HEK293 (cell line): ENCODE results near the gene DSG3.

Experiments
- BCL11A ChIP-seq: fragments of 450-650 bp; formaldehyde crosslinking; IDR thresholded peaks from 2 replicates; pipeline ENCODE4 v1.5.1; 2016; ENCODE audit warnings: low read depth, missing biosample characterization, missing genetic modification characterization
- GFI1B ChIP-seq: fragments of 450-650 bp; formaldehyde crosslinking; IDR thresholded peaks from 2 replicates; pipeline ENCODE4 v1.5.1; 2016; ENCODE audit warnings: missing biosample characterization, missing genetic modification characterization
- GLI2 ChIP-seq: fragments of 450-650 bp; formaldehyde crosslinking; IDR thresholded peaks from 2 replicates; pipeline ENCODE4; 2017; ENCODE audit warnings: missing biosample characterization, missing genetic modification characterization, low read depth, borderline replicate concordance
- GLIS1 ChIP-seq: fragments of 450-650 bp; formaldehyde crosslinking; IDR thresholded peaks from 2 replicates; pipeline ENCODE4 v1.5.1; 2016; ENCODE audit warnings: missing biosample characterization, missing genetic modification characterization
- IKZF3 ChIP-seq: fragments of 450-650 bp; IDR thresholded peaks from 2 replicates; pipeline ENCODE4 v1.5.0; 2018; ENCODE audit warnings: missing biosample characterization, mild to moderate bottlenecking, missing genetic modification characterization, moderate library complexity
- KLF16 ChIP-seq: fragments of 450-650 bp; formaldehyde crosslinking; IDR thresholded peaks from 2 replicates; pipeline ENCODE4 v1.5.1; 2017; ENCODE audit warnings: missing biosample characterization, missing genetic modification characterization
- REPIN1 ChIP-seq: fragments of 450-650 bp; formaldehyde crosslinking; IDR thresholded peaks from 2 replicates; pipeline ENCODE4 v1.5.1; 2017; ENCODE audit warnings: missing biosample characterization, missing genetic modification characterization, low read depth
- SALL2 ChIP-seq: fragments of 450-650 bp; formaldehyde crosslinking; IDR thresholded peaks from 2 replicates; pipeline ENCODE4 v1.5.0; 2017; ENCODE audit warnings: missing biosample characterization, mild to moderate bottlenecking, missing genetic modification characterization, borderline replicate concordance
- SCRT1 ChIP-seq: fragments of 450-650 bp; formaldehyde crosslinking; IDR thresholded peaks from 2 replicates; pipeline ENCODE4 v1.5.1; 2016; ENCODE audit warnings: missing biosample characterization, missing genetic modification characterization, borderline replicate concordance
- SCRT2 ChIP-seq: fragments of 450-650 bp; formaldehyde crosslinking; IDR thresholded peaks from 2 replicates; pipeline ENCODE4 v1.5.1; 2016; ENCODE audit warnings: missing biosample characterization, missing genetic modification characterization
- TCF7L2 ChIP-seq: IDR thresholded peaks from 2 replicates; pipeline ENCODE4 v1.6.1; 2011; ENCODE audit warnings: low read depth, mild to moderate bottlenecking, inconsistent platforms, low read length, moderate library complexity, borderline replicate concordance
- ZNF157 ChIP-seq: fragments of 450-650 bp; formaldehyde crosslinking; IDR thresholded peaks from 2 replicates; pipeline ENCODE4 v1.5.1; 2016; ENCODE audit warnings: missing biosample characterization, missing genetic modification characterization
- ZNF18 ChIP-seq: fragments of 450-650 bp; formaldehyde crosslinking; IDR thresholded peaks from 2 replicates; pipeline ENCODE4 v1.5.1; 2016; ENCODE audit warnings: missing biosample characterization, missing genetic modification characterization
- ZNF19 ChIP-seq: fragments of 450-650 bp; formaldehyde crosslinking; IDR thresholded peaks from 2 replicates; pipeline ENCODE4; 2016; ENCODE audit warnings: missing biosample characterization, missing genetic modification characterization, low read depth
- ZNF202 ChIP-seq: fragments of 450-650 bp; formaldehyde crosslinking; IDR thresholded peaks from 2 replicates; pipeline ENCODE4 v1.5.1; 2016; ENCODE audit warnings: missing biosample characterization, missing genetic modification characterization, borderline replicate concordance
- ZNF23 ChIP-seq: fragments of 450-650 bp; formaldehyde crosslinking; IDR thresholded peaks from 2 replicates; pipeline ENCODE4 v1.5.1; 2016; ENCODE audit warnings: missing biosample characterization, missing genetic modification characterization, borderline replicate concordance
- ZNF248 ChIP-seq: fragments of 450-650 bp; formaldehyde crosslinking; IDR thresholded peaks from 2 replicates; pipeline ENCODE4 v1.5.1; 2017; ENCODE audit warnings: missing biosample characterization, missing genetic modification characterization
- ZNF404 ChIP-seq: fragments of 450-650 bp; formaldehyde crosslinking; IDR thresholded peaks from 2 replicates; pipeline ENCODE4 v1.5.1; 2017; ENCODE audit warnings: missing biosample characterization, missing genetic modification characterization
- ZNF548 ChIP-seq: fragments of 450-650 bp; formaldehyde crosslinking; IDR thresholded peaks from 2 replicates; pipeline ENCODE4 v1.5.1; 2016; ENCODE audit warnings: missing biosample characterization, missing genetic modification characterization
- ZNF610 ChIP-seq: fragments of 450-650 bp; formaldehyde crosslinking; IDR thresholded peaks from 2 replicates; pipeline ENCODE4 v1.5.1; 2016; ENCODE audit warnings: missing biosample characterization, missing genetic modification characterization, borderline replicate concordance
- ZNF624 ChIP-seq: fragments of 450-650 bp; formaldehyde crosslinking; IDR thresholded peaks from 2 replicates; pipeline ENCODE4 v1.5.1; 2017; ENCODE audit warnings: missing biosample characterization, missing genetic modification characterization
- ZNF692 ChIP-seq: fragments of 450-650 bp; formaldehyde crosslinking; IDR thresholded peaks from 2 replicates; pipeline ENCODE4 v1.5.1; 2016; ENCODE audit warnings: missing biosample characterization, missing genetic modification characterization
- ZNF707 ChIP-seq: fragments of 450-650 bp; formaldehyde crosslinking; IDR thresholded peaks from 2 replicates; pipeline ENCODE4 v1.5.1; 2016; ENCODE audit warnings: missing biosample characterization, missing genetic modification characterization
- ZNF776 ChIP-seq: fragments of 450-650 bp; formaldehyde crosslinking; IDR thresholded peaks from 2 replicates; pipeline ENCODE4 v1.5.0; 2017; ENCODE audit warnings: missing biosample characterization, missing genetic modification characterization, borderline replicate concordance
- ZNF837 ChIP-seq: fragments of 450-650 bp; formaldehyde crosslinking; IDR thresholded peaks from 2 replicates; pipeline ENCODE4 v1.5.1; 2016; ENCODE audit warnings: missing biosample characterization, missing genetic modification characterization
- TF ChIP-seq, protein P1 (sequence below): IDR thresholded peaks from 2 replicates; pipeline ENCODE4 v1.6.1; 2011; ENCODE audit warnings: mild to moderate bottlenecking, low read depth, low read length, borderline replicate concordance
- TF ChIP-seq, protein P2 (sequence below): fragments of 450-650 bp; formaldehyde crosslinking; IDR thresholded peaks from 2 replicates; pipeline ENCODE4 v1.5.1; 2017; ENCODE audit warnings: missing biosample characterization, missing genetic modification characterization
- TF ChIP-seq, protein P3 (sequence below): fragments of 450-650 bp; formaldehyde crosslinking; IDR thresholded peaks from 2 replicates; pipeline ENCODE4 v1.5.1; 2016; ENCODE audit warnings: missing biosample characterization, missing genetic modification characterization
- TF ChIP-seq, protein P4 (sequence below): fragments of 450-650 bp; formaldehyde crosslinking; IDR thresholded peaks from 2 replicates; pipeline ENCODE4 v1.5.1; 2016; ENCODE audit warnings: missing biosample characterization, missing genetic modification characterization

Gene DSG3

GRCh38 chr18:31498574-31499524, 51.3 kb downstream of the DSG3 start (continued):
- TF ChIP-seq, protein P1, sequence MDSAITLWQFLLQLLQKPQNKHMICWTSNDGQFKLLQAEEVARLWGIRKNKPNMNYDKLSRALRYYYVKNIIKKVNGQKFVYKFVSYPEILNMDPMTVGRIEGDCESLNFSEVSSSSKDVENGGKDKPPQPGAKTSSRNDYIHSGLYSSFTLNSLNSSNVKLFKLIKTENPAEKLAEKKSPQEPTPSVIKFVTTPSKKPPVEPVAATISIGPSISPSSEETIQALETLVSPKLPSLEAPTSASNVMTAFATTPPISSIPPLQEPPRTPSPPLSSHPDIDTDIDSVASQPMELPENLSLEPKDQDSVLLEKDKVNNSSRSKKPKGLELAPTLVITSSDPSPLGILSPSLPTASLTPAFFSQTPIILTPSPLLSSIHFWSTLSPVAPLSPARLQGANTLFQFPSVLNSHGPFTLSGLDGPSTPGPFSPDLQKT, result no peak
- TF ChIP-seq KLF16 (tag by site-specific recombination), result 0 out of 2 replicates have a peak, but pooled peaks have one; percentile 23
- TF ChIP-seq ZNF610 (tag by site-specific recombination), result 0 out of 2 replicates have a peak, but pooled peaks have one; percentile 7
- TF ChIP-seq ZNF248, result no peak
- no peak for TF ChIP-seq SCRT1 (tag by site-specific recombination)
- no peak for TF ChIP-seq SCRT2
- TF ChIP-seq ZNF404 (tag by site-specific recombination), result no peak
- no peak for TF ChIP-seq ZNF837 (tag by site-specific recombination)
- TF ChIP-seq BCL11A (tag by site-specific recombination), result no peak
- TF ChIP-seq GLIS1 (tag by site-specific recombination), result 0 out of 2 replicates have a peak, but pooled peaks have one; percentile 77
- TF ChIP-seq, protein P2, sequence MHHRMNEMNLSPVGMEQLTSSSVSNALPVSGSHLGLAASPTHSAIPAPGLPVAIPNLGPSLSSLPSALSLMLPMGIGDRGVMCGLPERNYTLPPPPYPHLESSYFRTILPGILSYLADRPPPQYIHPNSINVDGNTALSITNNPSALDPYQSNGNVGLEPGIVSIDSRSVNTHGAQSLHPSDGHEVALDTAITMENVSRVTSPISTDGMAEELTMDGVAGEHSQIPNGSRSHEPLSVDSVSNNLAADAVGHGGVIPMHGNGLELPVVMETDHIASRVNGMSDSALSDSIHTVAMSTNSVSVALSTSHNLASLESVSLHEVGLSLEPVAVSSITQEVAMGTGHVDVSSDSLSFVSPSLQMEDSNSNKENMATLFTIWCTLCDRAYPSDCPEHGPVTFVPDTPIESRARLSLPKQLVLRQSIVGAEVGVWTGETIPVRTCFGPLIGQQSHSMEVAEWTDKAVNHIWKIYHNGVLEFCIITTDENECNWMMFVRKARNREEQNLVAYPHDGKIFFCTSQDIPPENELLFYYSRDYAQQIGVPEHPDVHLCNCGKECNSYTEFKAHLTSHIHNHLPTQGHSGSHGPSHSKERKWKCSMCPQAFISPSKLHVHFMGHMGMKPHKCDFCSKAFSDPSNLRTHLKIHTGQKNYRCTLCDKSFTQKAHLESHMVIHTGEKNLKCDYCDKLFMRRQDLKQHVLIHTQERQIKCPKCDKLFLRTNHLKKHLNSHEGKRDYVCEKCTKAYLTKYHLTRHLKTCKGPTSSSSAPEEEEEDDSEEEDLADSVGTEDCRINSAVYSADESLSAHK (tag by site-specific recombination), result no peak
- no peak for TF ChIP-seq ZNF202 (tag by site-specific recombination)
- no peak for TF ChIP-seq ZNF548 (tag by site-specific recombination)
- TF ChIP-seq ZNF692, result 0 out of 2 replicates have a peak, but pooled peaks have one; percentile 5
- TF ChIP-seq TCF7L2, result no peak
- TF ChIP-seq ZNF18 (tag by site-specific recombination), result no peak
- no peak for TF ChIP-seq ZNF707 (tag by site-specific recombination)
- no peak for TF ChIP-seq ZNF157 (tag by site-specific recombination)
- TF ChIP-seq ZNF776 (tag by site-specific recombination), result no peak
- no peak for TF ChIP-seq ZNF19 (tag by site-specific recombination)
- no peak for TF ChIP-seq SALL2 (tag by site-specific recombination)
- TF ChIP-seq GFI1B, result no peak
- TF ChIP-seq ZNF624 (tag by site-specific recombination), result no peak
- no peak for TF ChIP-seq GLI2 (tag by site-specific recombination)
- no peak for TF ChIP-seq ZNF23
- TF ChIP-seq, protein P3, sequence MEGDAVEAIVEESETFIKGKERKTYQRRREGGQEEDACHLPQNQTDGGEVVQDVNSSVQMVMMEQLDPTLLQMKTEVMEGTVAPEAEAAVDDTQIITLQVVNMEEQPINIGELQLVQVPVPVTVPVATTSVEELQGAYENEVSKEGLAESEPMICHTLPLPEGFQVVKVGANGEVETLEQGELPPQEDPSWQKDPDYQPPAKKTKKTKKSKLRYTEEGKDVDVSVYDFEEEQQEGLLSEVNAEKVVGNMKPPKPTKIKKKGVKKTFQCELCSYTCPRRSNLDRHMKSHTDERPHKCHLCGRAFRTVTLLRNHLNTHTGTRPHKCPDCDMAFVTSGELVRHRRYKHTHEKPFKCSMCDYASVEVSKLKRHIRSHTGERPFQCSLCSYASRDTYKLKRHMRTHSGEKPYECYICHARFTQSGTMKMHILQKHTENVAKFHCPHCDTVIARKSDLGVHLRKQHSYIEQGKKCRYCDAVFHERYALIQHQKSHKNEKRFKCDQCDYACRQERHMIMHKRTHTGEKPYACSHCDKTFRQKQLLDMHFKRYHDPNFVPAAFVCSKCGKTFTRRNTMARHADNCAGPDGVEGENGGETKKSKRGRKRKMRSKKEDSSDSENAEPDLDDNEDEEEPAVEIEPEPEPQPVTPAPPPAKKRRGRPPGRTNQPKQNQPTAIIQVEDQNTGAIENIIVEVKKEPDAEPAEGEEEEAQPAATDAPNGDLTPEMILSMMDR (tag by site-specific recombination), result no peak
- no peak for TF ChIP-seq REPIN1 (tag by site-specific recombination)
- TF ChIP-seq, protein P4, sequence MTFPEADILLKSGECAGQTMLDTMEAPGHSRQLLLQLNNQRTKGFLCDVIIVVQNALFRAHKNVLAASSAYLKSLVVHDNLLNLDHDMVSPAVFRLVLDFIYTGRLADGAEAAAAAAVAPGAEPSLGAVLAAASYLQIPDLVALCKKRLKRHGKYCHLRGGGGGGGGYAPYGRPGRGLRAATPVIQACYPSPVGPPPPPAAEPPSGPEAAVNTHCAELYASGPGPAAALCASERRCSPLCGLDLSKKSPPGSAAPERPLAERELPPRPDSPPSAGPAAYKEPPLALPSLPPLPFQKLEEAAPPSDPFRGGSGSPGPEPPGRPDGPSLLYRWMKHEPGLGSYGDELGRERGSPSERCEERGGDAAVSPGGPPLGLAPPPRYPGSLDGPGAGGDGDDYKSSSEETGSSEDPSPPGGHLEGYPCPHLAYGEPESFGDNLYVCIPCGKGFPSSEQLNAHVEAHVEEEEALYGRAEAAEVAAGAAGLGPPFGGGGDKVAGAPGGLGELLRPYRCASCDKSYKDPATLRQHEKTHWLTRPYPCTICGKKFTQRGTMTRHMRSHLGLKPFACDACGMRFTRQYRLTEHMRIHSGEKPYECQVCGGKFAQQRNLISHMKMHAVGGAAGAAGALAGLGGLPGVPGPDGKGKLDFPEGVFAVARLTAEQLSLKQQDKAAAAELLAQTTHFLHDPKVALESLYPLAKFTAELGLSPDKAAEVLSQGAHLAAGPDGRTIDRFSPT (tag by site-specific recombination), result no peak
- no peak for TF ChIP-seq IKZF3 (tag by site-specific recombination)
